ELF-1 (cell line): ENCODE measurements around the gene KMT2C.
"Not testable (repeated sequence)": the region's sequence is repeated elsewhere in the genome, so short reads cannot be mapped to it uniquely, and the experiment has no call there.

Experiments
- DNase-seq: peaks from one replicate; pipeline ENCODE4 v3.0.0-alpha.2; 2016; ENCODE audit warnings: low read depth, low spot score

KMT2C gene

GRCh38 chr7:152403726-152404125 is 32.1 kb downstream of the KMT2C start:
- DNase-seq, result no peak

GRCh38 chr7:152402384-152403250 is 33.2 kb downstream of the KMT2C start:
- no peak for DNase-seq

- DNase-seq, result no peak
Measured at GRCh38 chr7:152399344-152399743, 36.5 kb downstream of the KMT2C start.

- peak; percentile 27 for DNase-seq
Measured at GRCh38 chr7:152395112-152395511, 40.7 kb downstream of the KMT2C start.

GRCh38 chr7:152394214-152394613 is 41.6 kb downstream of the KMT2C start:
- peak; percentile 53 for DNase-seq

- DNase-seq, result no peak
Measured at GRCh38 chr7:152392254-152392653, 43.5 kb downstream of the KMT2C start.

- DNase-seq, result not testable (repeated sequence)
Measured at GRCh38 chr7:152386136-152386764, 49.6 kb downstream of the KMT2C start.

GRCh38 chr7:152384235-152385200 is 51.3 kb downstream of the KMT2C start:
- DNase-seq, result not testable (repeated sequence)

GRCh38 chr7:152383341-152384234 is 52.2 kb downstream of the KMT2C start:
- DNase-seq, result no peak

- no peak for DNase-seq
Measured at GRCh38 chr7:152382244-152382643, 53.6 kb downstream of the KMT2C start.

- not testable (repeated sequence) for DNase-seq
Measured at GRCh38 chr7:152380931-152381578, 54.7 kb downstream of the KMT2C start.

- not testable (repeated sequence) for DNase-seq
Measured at GRCh38 chr7:152378497-152378896, 57.3 kb downstream of the KMT2C start.

GRCh38 chr7:152376716-152377484 is 58.9 kb downstream of the KMT2C start:
- DNase-seq, result not testable (repeated sequence)

GRCh38 chr7:152370297-152370696 is 65.5 kb downstream of the KMT2C start:
- no peak for DNase-seq

GRCh38 chr7:152369518-152369917 is 66.3 kb downstream of the KMT2C start:
- no peak for DNase-seq

- DNase-seq, result no peak
Measured at GRCh38 chr7:152367170-152367569, 68.6 kb downstream of the KMT2C start.

GRCh38 chr7:152366662-152367061 is 69.1 kb downstream of the KMT2C start:
- DNase-seq, result peak; percentile 70

- no peak for DNase-seq
Measured at GRCh38 chr7:152365982-152366603, 69.7 kb downstream of the KMT2C start.

- no peak for DNase-seq
Measured at GRCh38 chr7:152363798-152364197, 72.0 kb downstream of the KMT2C start.
